ENCODE results near the gene TEX52. TPM values are rescaled to one million over a fixed set of nuclear protein-coding genes. Genes with fewer than 3 reads are reported as not detected.

TEX52 gene
- total and polyA plus RNA-seq, 2 of the 13 experiments (the other 11 are each of a cell fraction or from before 2014, with no cell fraction given) = 0.05 TPM; not detected in 1

DNA sequence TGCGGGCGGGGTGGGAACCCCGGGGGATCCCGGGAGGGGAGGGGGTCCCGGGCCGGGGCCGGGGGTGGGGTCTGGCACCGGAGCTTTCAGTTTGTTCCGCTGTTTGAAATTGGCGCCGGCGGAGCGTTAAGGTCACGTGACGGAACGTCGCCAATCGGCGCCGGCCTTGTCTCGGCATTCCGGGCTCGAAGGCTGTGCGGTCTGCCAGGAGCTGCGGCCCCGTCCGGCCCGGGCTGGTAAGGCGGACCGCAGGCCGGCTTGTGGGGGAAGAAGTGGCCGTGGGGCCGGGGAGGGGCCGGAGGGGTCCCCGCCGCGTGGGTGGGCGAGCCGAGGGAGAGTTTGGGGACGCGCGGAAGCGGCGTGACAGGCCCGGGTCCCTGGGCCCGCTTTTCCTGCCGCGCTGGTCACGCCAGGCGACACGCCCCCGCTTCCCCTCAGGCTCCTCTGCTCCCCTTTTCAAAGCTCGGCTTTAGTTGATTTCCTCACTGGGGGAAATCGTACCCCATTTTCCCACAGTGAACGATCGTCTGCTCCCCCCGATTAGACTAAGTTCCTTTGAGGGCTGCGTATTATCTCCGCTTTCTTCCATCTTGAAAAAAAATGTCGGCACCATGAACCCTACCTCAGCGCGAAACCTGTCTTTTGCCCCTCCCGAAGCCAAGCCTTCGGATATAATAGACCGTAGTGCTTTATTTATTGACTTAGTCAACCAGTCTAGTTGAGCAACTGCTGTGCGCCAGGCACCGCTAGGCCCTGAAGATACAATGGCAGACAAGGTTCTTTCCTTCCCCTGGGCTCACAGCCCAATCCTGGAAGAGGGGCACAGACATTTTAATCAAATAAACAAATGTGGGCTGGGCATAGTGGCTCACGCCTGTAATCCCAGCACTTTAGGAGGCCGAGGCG lies 20.5 kb upstream of the TEX52 start, which contains the start of the genes FOXM1 and RHNO1 (continued):
- TF ChIP-seq HNF1A (IDR thresholded peaks at IDR 0.05; ENCODE audit: low read depth) = no peak
- no peak for TF ChIP-seq HNF1A (CRISPR knock-in tag; IDR thresholded peaks at IDR 0.05; ENCODE audit: borderline replicate concordance)
- TF ChIP-seq, protein P1, sequence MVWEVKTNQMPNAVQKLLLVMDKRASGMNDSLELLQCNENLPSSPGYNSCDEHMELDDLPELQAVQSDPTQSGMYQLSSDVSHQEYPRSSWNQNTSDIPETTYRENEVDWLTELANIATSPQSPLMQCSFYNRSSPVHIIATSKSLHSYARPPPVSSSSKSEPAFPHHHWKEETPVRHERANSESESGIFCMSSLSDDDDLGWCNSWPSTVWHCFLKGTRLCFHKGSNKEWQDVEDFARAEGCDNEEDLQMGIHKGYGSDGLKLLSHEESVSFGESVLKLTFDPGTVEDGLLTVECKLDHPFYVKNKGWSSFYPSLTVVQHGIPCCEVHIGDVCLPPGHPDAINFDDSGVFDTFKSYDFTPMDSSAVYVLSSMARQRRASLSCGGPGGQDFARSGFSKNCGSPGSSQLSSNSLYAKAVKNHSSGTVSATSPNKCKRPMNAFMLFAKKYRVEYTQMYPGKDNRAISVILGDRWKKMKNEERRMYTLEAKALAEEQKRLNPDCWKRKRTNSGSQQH (CRISPR knock-in tag; IDR thresholded peaks at IDR 0.05; ENCODE audit: low read depth) = 0 out of 2 replicates have a peak, but pooled peaks have one; percentile 23
- TF ChIP-seq, protein P2, sequence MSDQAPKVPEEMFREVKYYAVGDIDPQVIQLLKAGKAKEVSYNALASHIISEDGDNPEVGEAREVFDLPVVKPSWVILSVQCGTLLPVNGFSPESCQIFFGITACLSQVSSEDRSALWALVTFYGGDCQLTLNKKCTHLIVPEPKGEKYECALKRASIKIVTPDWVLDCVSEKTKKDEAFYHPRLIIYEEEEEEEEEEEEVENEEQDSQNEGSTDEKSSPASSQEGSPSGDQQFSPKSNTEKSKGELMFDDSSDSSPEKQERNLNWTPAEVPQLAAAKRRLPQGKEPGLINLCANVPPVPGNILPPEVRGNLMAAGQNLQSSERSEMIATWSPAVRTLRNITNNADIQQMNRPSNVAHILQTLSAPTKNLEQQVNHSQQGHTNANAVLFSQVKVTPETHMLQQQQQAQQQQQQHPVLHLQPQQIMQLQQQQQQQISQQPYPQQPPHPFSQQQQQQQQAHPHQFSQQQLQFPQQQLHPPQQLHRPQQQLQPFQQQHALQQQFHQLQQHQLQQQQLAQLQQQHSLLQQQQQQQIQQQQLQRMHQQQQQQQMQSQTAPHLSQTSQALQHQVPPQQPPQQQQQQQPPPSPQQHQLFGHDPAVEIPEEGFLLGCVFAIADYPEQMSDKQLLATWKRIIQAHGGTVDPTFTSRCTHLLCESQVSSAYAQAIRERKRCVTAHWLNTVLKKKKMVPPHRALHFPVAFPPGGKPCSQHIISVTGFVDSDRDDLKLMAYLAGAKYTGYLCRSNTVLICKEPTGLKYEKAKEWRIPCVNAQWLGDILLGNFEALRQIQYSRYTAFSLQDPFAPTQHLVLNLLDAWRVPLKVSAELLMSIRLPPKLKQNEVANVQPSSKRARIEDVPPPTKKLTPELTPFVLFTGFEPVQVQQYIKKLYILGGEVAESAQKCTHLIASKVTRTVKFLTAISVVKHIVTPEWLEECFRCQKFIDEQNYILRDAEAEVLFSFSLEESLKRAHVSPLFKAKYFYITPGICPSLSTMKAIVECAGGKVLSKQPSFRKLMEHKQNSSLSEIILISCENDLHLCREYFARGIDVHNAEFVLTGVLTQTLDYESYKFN (CRISPR knock-in tag; conservative IDR thresholded peaks at IDR 0.05) = no peak
- TF ChIP-seq, protein P3, sequence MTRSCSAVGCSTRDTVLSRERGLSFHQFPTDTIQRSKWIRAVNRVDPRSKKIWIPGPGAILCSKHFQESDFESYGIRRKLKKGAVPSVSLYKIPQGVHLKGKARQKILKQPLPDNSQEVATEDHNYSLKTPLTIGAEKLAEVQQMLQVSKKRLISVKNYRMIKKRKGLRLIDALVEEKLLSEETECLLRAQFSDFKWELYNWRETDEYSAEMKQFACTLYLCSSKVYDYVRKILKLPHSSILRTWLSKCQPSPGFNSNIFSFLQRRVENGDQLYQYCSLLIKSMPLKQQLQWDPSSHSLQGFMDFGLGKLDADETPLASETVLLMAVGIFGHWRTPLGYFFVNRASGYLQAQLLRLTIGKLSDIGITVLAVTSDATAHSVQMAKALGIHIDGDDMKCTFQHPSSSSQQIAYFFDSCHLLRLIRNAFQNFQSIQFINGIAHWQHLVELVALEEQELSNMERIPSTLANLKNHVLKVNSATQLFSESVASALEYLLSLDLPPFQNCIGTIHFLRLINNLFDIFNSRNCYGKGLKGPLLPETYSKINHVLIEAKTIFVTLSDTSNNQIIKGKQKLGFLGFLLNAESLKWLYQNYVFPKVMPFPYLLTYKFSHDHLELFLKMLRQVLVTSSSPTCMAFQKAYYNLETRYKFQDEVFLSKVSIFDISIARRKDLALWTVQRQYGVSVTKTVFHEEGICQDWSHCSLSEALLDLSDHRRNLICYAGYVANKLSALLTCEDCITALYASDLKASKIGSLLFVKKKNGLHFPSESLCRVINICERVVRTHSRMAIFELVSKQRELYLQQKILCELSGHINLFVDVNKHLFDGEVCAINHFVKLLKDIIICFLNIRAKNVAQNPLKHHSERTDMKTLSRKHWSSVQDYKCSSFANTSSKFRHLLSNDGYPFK (CRISPR knock-in tag; IDR thresholded peaks at IDR 0.05; ENCODE audit: borderline replicate concordance) = peak; percentile 39; the same call in 1 of the 2 replicates
- TF ChIP-seq FOSL1 (CRISPR knock-in tag; IDR thresholded peaks at IDR 0.05; ENCODE audit: borderline replicate concordance) = no peak
- TF ChIP-seq ZBTB44 (CRISPR knock-in tag; IDR thresholded peaks at IDR 0.05) = no peak
- TF ChIP-seq HDAC1 (CRISPR knock-in tag; IDR thresholded peaks at IDR 0.05) = peak; percentile 84
- TF ChIP-seq, protein P4, sequence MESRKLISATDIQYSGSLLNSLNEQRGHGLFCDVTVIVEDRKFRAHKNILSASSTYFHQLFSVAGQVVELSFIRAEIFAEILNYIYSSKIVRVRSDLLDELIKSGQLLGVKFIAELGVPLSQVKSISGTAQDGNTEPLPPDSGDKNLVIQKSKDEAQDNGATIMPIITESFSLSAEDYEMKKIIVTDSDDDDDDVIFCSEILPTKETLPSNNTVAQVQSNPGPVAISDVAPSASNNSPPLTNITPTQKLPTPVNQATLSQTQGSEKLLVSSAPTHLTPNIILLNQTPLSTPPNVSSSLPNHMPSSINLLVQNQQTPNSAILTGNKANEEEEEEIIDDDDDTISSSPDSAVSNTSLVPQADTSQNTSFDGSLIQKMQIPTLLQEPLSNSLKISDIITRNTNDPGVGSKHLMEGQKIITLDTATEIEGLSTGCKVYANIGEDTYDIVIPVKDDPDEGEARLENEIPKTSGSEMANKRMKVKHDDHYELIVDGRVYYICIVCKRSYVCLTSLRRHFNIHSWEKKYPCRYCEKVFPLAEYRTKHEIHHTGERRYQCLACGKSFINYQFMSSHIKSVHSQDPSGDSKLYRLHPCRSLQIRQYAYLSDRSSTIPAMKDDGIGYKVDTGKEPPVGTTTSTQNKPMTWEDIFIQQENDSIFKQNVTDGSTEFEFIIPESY (CRISPR knock-in tag; IDR thresholded peaks at IDR 0.05) = no peak
- TF ChIP-seq DR1 (CRISPR knock-in tag; IDR thresholded peaks at IDR 0.05) = no peak

Data from HepG2 (cell line).